Astrocyte of the cerebellum (primary cell): ENCODE data around the gene KCNV2.

ENCODE experiments used
- DNase-seq: peaks from one replicate; pipeline ENCODE4 v3.0.0-alpha.2; 2011; ENCODE audit warnings: low read depth
- H3K4me3 ChIP-seq: 2 replicates; pipeline ENCODE4 v1.5.1; 2011; ENCODE audit warnings: mild to moderate bottlenecking, low read depth, low read length, moderate library complexity
- in situ Hi-C: cut with HindIII; loops from 2 replicates; pipeline ENCODE4 v1.10.0; 2017; ENCODE audit warnings: low sequenced_read_pairs
- TF ChIP-seq, protein P1 (sequence below): IDR thresholded peaks from 2 replicates; pipeline ENCODE4 v1.5.1; 2012; ENCODE audit warnings: low read length, low read depth, moderate library complexity, mild to moderate bottlenecking; ENCODE audit errors: missing control alignments

KCNV2 gene

GRCh38 chr9:2717385-2717784, at the start of gene KCNV2:
Gene KCNV2, plus strand, starts transcription at chr9:2717510. Its CDS starts 230 bp downstream, at chr9:2717740.
- in situ Hi-C loops, result no loop called here
- no peak within 1 kb of the TSS for H3K4me3 ChIP-seq
- TF ChIP-seq, protein P1, sequence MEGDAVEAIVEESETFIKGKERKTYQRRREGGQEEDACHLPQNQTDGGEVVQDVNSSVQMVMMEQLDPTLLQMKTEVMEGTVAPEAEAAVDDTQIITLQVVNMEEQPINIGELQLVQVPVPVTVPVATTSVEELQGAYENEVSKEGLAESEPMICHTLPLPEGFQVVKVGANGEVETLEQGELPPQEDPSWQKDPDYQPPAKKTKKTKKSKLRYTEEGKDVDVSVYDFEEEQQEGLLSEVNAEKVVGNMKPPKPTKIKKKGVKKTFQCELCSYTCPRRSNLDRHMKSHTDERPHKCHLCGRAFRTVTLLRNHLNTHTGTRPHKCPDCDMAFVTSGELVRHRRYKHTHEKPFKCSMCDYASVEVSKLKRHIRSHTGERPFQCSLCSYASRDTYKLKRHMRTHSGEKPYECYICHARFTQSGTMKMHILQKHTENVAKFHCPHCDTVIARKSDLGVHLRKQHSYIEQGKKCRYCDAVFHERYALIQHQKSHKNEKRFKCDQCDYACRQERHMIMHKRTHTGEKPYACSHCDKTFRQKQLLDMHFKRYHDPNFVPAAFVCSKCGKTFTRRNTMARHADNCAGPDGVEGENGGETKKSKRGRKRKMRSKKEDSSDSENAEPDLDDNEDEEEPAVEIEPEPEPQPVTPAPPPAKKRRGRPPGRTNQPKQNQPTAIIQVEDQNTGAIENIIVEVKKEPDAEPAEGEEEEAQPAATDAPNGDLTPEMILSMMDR, result no peak
- no peak for DNase-seq

DNA sequence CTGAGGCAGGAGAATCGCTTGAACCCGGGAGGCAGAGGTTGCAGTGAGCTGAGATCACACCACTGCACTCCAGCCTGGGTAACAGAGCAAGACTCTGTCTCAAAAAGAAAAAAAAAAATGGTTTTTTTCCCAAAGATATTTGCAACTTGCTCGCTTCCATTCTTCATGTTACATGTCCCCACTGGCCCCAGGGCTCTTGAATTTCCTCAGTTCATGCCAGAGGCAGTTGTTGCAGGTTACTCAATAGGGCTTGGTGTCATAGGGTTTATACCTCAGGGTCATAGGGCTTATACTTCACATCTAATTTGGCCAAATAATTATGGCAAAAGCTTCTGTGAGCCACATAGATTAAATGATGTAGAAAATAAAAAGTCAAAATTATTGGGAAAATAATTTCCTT, 44.1 kb upstream of the KCNV2 start:
- no peak overlapping the region for H3K4me3 ChIP-seq
- TF ChIP-seq, protein P1, result no peak
- in situ Hi-C loops, result no loop called here
- no peak for DNase-seq

GRCh38 chr9:2674141-2674824, 43.0 kb upstream of the KCNV2 start:
- DNase-seq, result no peak
- H3K4me3 ChIP-seq, result no peak overlapping the region
- TF ChIP-seq, protein P1, result no peak
- in situ Hi-C loops, result no loop called here

DNA sequence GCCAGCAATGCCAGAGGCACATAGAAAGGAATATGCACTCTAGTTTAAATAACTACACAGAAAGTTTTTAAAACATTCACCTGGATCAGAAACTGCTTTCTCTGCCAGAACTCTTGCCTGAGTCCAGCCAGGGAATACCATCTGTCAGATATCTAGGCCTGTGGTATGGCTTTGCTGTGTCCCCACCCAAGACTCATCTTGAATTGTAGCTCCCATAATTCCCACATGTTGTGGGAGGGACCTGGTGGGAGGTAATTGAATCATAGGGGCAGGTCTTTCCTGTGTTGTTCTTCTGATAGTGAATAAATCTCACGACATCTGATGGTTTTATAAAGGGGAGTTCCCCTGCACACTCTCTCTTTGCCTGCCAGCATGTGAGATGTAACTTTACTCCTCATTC, 41.5 kb upstream of the KCNV2 start:
- DNase-seq, result no peak
- H3K4me3 ChIP-seq, result no peak overlapping the region
- in situ Hi-C loops, result no loop called here
- TF ChIP-seq, protein P1, result no peak

DNA sequence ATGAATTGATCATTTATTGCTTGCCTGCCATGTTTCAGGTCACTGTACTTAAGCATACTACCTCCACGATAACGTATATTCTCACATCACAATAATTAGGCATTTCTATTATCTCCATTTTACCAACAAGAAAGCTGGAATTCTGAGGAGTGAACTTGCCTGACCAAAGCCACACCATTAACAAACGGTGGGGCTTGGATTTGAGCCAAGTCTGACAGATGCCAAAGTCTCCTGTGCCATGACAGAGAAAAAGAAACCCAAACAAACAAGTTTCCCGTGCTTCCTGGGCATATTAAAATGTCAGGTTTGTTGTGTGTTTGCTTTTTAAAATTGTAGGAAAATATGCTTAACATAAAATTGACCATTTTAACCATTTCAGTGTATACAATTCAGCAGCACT, 40.8 kb upstream of the KCNV2 start:
- in situ Hi-C loops, result no loop called here
- TF ChIP-seq, protein P1, result no peak
- DNase-seq, result no peak
- H3K4me3 ChIP-seq, result no peak overlapping the region

- no peak overlapping the region for H3K4me3 ChIP-seq
- in situ Hi-C loops, result no loop called here
- no peak for DNase-seq
- TF ChIP-seq, protein P1, result no peak
Observed at GRCh38 chr9:2677915-2678889, 39.1 kb upstream of the KCNV2 start.
